B cell (primary cell): ENCODE results near the gene MYO10. TPM values are rescaled to one million over a fixed set of nuclear protein-coding genes. Genes with fewer than 3 reads are reported as not detected.

Experiments used
- ATAC-seq: fragments of 200-7000 bp; cut with Tn5 transposase; one replicate; pipeline ENCODE4 v1.10.0; 2021; ENCODE audit warnings: low read depth, mild to moderate bottlenecking, moderate number of reproducible peaks, moderate library complexity
- CTCF ChIA-PET: fragments of 350-600 bp; sonication (Branson Sonifier 250); formaldehyde crosslinking; loops from one replicate; lab custom pipeline; 2021; ENCODE audit warnings: antibody characterized with exemption, inconsistent platforms; lab: Charles Lee
- POLR2A ChIA-PET: fragments of 350-600 bp; sonication (Branson Sonifier 250); formaldehyde crosslinking; loops from one replicate; lab custom pipeline; 2021; ENCODE audit warnings: antibody characterized with exemption; lab: Charles Lee
- DNase-seq: peaks from one replicate; pipeline ENCODE4 v3.0.0; 2013
- H2AFZ ChIP-seq: 2 replicates; pipeline ENCODE4 v1.6.1; 2012; ENCODE audit warnings: mild to moderate bottlenecking, low read depth, low read length; ENCODE audit not compliant: insufficient read depth, poor library complexity, severe bottlenecking
- H3K27ac ChIP-seq, 2 donors: 1 replicate in 1 of 2; 2 replicates in 1 of 2; pipeline ENCODE4 v1.5.1; 2012 to 2013; ENCODE audit warnings: low read length in 2 of 2, mild to moderate bottlenecking in 2 of 2, moderate library complexity in 1 of 2
- H3K27me3 ChIP-seq, 4 experiments: fragments of 200-600 bp in 1 of 4; sonication (generic) in 1 of 4; replicated peaks in 1 of 4; 1 replicate in 2 of 4; 2 replicates in 2 of 4; pipeline versions ENCODE4 v1.6.1 to v1.7.0; 2013 to 2016; ENCODE audit warnings: low read length in 3 of 4, mild to moderate bottlenecking in 2 of 4, mixed read lengths in 1 of 4, moderate library complexity in 1 of 4; ENCODE audit not compliant: insufficient read depth in 4 of 4, control insufficient read depth in 3 of 4; ENCODE audit errors: control extremely low read depth in 1 of 4
- H3K36me3 ChIP-seq, 2 experiments: replicated peaks in 1 of 2; 1 replicate in 1 of 2; 2 replicates in 1 of 2; pipeline versions ENCODE4 v1.6.1 to v1.7.1; 2013; ENCODE audit warnings: low read length in 1 of 2; ENCODE audit not compliant: insufficient read depth in 2 of 2, control insufficient read depth in 1 of 2; ENCODE audit errors: control extremely low read depth in 1 of 2, extremely low read depth in 1 of 2
- H3K4me1 ChIP-seq, 2 donors: fragments of 200-600 bp in 1 of 2; sonication (generic) in 1 of 2; 1 replicate in 1 of 2; 2 replicates in 1 of 2; pipeline versions ENCODE4 v1.5.1 to v1.6.1; 2013 to 2017; ENCODE audit warnings: low read length in 2 of 2; ENCODE audit not compliant: control insufficient read depth in 2 of 2, insufficient read depth in 2 of 2
- H3K4me2 ChIP-seq: replicated peaks from 2 replicates; pipeline ENCODE3; 2012; ENCODE audit warnings: mild to moderate bottlenecking, low read depth, low read length; ENCODE audit not compliant: poor library complexity, severe bottlenecking
- H3K4me3 ChIP-seq, 5 experiments: fragments of 200-600 bp in 1 of 5; sonication (generic) in 1 of 5; 1 replicate in 3 of 5; 2 replicates in 2 of 5; pipeline versions ENCODE4 v1.5.1 to v1.7.0; 2011 to 2016; ENCODE audit warnings: low read length in 4 of 5, mild to moderate bottlenecking in 4 of 5, low read depth in 2 of 5, control low read depth in 1 of 5, moderate library complexity in 1 of 5; ENCODE audit not compliant: insufficient read depth in 1 of 5; ENCODE audit errors: control extremely low read depth in 1 of 5, extremely low read depth in 1 of 5
- H3K79me2 ChIP-seq: fragments of 200-600 bp; sonication (generic); one replicate; pipeline ENCODE4 v1.6.0; 2016; ENCODE audit warnings: low read length; ENCODE audit not compliant: control insufficient read depth, insufficient read depth
- H3K9ac ChIP-seq: fragments of 200-600 bp; sonication (generic); 2 replicates; pipeline ENCODE4 v1.6.1; 2017; ENCODE audit warnings: mild to moderate bottlenecking, low read length, moderate library complexity
- H3K9me3 ChIP-seq, 3 donors: one replicate each; pipeline versions ENCODE4 v1.6.1 to v1.7.1; 2013; ENCODE audit warnings: low read length in 2 of 3; ENCODE audit not compliant: control insufficient read depth in 2 of 3, insufficient read depth in 1 of 3; ENCODE audit errors: control extremely low read depth in 1 of 3
- H4K20me1 ChIP-seq: 2 replicates; pipeline ENCODE4 v1.6.0; 2012; ENCODE audit warnings: mild to moderate bottlenecking, low read length; ENCODE audit not compliant: insufficient read depth, control insufficient read depth, poor library complexity, severe bottlenecking
- H3K27ac Mint-ChIP-seq: one replicate; pipeline ENCODE4 v1.8.0; 2021; ENCODE audit warnings: mixed read lengths
- H3K27me3 Mint-ChIP-seq: one replicate; pipeline ENCODE4 v1.8.0; 2021; ENCODE audit warnings: mixed read lengths
- H3K4me1 Mint-ChIP-seq: one replicate; pipeline ENCODE4 v1.8.0; 2021; ENCODE audit warnings: mixed read lengths
- H3K4me3 Mint-ChIP-seq: one replicate; pipeline ENCODE4 v1.8.0; 2021; ENCODE audit warnings: mixed read lengths
- H3K9me3 Mint-ChIP-seq: one replicate; pipeline ENCODE4 v1.8.0; 2022; ENCODE audit warnings: mixed read lengths; ENCODE audit not compliant: insufficient read depth
- EZH2 ChIP-seq: IDR thresholded peaks from 2 replicates; pipeline ENCODE4 v1.6.1; 2012; ENCODE audit warnings: borderline replicate concordance, low read depth, mild to moderate bottlenecking, moderate library complexity, low read length; ENCODE audit not compliant: insufficient read depth, poor library complexity, severe bottlenecking
- WGBS: methylation state at CpG from one replicate; pipeline ENCODE4 v1.1.5; 2013; ENCODE audit warnings: missing lambda C conversion rate; ENCODE audit not compliant: insufficient coverage; 5-methylcytosine and 5-hydroxymethylcytosine counted together
- intact Hi-C: fragments of 100-400 bp; cut with micrococcal nuclease; formaldehyde crosslinking; loops from one replicate; pipeline ENCODE4 v1.10.0; 2022
- polyA plus RNA-seq: library from polyadenylated mRNA; depleted of rRNA; stranded (reverse); fragments of >200 nt; gene quantifications from 2 replicates; pipeline ENCODE4 v1.2.3, GENCODE V29; 2012
- total RNA-seq, 2 donors: library from RNA; stranded (reverse); fragments of 120-200 nt in 1 of 2; gene quantifications; 1 replicate in 1 of 2; 2 replicates in 1 of 2; pipeline versions ENCODE4 v1.2.3 to v1.2.4, GENCODE V29; 2013 to 2022
- TF ChIP-seq, protein P1 (sequence below): fragments of 200-600 bp; IDR thresholded peaks from one replicate; pipeline ENCODE4 v1.8.0; 2022; ENCODE audit warnings: antibody characterized with exemption, mild to moderate bottlenecking

MYO10 gene
- total and polyA plus RNA-seq, 2 donors (not counting 1 experiment from before 2014, with no cell fraction given) = 0.10 TPM; not detected in 1

DNA sequence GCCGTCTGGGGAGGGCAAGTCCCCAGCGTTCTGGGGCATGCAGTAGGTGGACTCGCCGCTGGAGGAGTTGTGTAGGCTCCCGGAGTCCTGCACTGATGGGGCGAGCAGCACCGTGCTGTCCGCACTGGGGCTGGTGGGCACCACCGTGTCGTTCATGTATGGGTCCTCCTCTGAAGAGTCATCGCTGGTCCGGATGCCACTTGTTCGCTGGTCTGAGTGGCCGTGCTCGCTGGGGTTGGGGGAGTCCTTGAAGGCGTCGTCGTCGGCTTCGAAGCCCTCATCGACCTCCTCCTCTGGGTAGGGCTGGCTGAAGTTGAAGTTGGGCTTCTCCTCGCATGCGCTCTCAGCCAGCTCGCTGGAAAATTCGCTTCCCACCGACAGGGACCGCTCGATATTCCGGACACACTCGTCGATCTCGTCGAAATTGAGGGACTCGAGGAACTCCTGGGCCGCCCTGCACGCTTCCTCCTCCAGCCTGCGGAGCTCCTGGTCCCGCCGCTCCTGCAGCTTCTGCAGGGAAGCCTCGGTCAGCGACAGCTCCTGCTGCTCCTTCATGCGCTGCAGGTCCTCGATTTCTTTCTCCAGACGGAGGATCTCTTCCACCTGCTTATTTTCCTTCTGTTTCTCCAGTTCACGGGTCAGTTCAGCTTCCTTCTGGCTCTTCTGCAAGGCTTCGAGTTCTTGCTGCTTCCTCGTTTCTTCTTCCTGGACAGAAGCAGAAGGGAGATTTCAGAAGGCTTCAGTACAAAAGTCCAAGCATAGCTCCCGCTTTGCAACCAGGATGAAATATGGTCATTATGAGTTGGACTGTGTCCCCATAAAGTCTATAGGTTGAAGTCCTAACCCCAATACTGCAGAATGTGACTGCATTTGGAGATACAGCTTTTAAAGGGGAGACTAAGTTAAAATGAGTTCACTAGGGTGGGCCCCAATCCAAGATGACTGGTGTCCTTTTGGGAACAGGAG, 234.7 kb downstream of the MYO10 start:
- ATAC-seq = no peak
- H2AFZ ChIP-seq = no peak overlapping the region
- H3K4me1 Mint-ChIP-seq = no peaks in the 10 kb centered on the region
- H3K27me3 ChIP-seq = no peaks in the 10 kb centered on the region
- intact Hi-C loops = no loop called here
- no peak overlapping the region for H3K4me3 Mint-ChIP-seq
- no peak overlapping the region for H3K27ac ChIP-seq
- H3K79me2 ChIP-seq = no peaks in the 10 kb centered on the region
- WGBS = 97% methylated on average over 48 of the region's 48 CpGs
- no peak for DNase-seq
- no peaks in the 10 kb centered on the region for H3K36me3 ChIP-seq
- H3K9ac ChIP-seq = no peak overlapping the region
- no peaks in the 10 kb centered on the region for H3K4me1 ChIP-seq
- CTCF ChIA-PET = no interaction called here
- H3K9me3 ChIP-seq = peaks cover 0 to 4% (median 0%) of the 10 kb centered on the region in 3 donors
- H3K4me3 ChIP-seq = no peak overlapping the region
- no peak overlapping the region for H3K4me2 ChIP-seq
- no peak for TF ChIP-seq EZH2
- TF ChIP-seq, protein P1, sequence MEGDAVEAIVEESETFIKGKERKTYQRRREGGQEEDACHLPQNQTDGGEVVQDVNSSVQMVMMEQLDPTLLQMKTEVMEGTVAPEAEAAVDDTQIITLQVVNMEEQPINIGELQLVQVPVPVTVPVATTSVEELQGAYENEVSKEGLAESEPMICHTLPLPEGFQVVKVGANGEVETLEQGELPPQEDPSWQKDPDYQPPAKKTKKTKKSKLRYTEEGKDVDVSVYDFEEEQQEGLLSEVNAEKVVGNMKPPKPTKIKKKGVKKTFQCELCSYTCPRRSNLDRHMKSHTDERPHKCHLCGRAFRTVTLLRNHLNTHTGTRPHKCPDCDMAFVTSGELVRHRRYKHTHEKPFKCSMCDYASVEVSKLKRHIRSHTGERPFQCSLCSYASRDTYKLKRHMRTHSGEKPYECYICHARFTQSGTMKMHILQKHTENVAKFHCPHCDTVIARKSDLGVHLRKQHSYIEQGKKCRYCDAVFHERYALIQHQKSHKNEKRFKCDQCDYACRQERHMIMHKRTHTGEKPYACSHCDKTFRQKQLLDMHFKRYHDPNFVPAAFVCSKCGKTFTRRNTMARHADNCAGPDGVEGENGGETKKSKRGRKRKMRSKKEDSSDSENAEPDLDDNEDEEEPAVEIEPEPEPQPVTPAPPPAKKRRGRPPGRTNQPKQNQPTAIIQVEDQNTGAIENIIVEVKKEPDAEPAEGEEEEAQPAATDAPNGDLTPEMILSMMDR = no peak
- H3K27me3 Mint-ChIP-seq = no peaks in the 10 kb centered on the region
- H4K20me1 ChIP-seq = no peaks in the 10 kb centered on the region
- H3K27ac Mint-ChIP-seq = no peak overlapping the region
- H3K9me3 Mint-ChIP-seq = no peaks in the 10 kb centered on the region
- POLR2A ChIA-PET = no interaction called here

DNA sequence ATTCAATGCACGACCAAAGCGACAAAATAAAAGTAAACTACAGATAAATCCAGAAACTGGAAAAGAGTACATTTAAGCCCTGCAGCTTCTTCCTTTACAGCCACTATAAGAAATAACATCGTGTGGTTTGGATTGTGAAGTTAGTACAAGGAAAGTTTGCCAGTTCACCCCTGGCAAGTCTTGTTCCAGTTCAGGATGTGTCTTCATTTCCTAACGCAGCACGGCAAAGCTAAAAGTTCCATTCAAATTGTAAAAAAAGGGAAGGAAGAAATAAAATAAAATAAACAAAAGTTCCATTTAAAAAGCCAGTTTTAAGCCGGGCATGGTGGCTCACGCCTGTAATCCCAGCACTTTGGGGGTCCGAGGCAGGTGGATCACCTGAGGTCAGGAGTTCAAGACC, 236.0 kb downstream of the MYO10 start:
- Histone ChIP-seq H3K27ac (no peak overlapping the region), H3K4me1 (no peaks in the 10 kb centered on the region), H3K4me3 (no peak overlapping the region), H2AFZ (no peak overlapping the region), H3K36me3 (no peaks in the 10 kb centered on the region), H3K9ac (no peak overlapping the region), H4K20me1 (no peaks in the 10 kb centered on the region), H3K79me2 (no peaks in the 10 kb centered on the region), H3K9me3 (peaks cover 0 to 4% (median 0%) of the 10 kb centered on the region in 3 donors), H3K4me2 (no peak overlapping the region), H3K27me3 (no peaks in the 10 kb centered on the region)
- ChIA-PET CTCF (no interaction called here), POLR2A (no interaction called here)
- intact Hi-C loops = no loop called here
- Mint-ChIP-seq H3K4me1 (no peaks in the 10 kb centered on the region), H3K27ac (no peak overlapping the region), H3K9me3 (no peaks in the 10 kb centered on the region), H3K4me3 (no peak overlapping the region), H3K27me3 (no peaks in the 10 kb centered on the region)
- 24% methylated on average over 3 of the region's 8 CpGs for WGBS
- no peak for TF ChIP-seq EZH2
- TF ChIP-seq, protein P1 = no peak
- no peak for ATAC-seq
- no peak for DNase-seq
